Activated CD8-positive, alpha-beta memory T cell treated with anti-CD3 and anti-CD28 coated beads, Interleukin-2, amount 10 ng/mL, durations not matched to agents 7 days and 5 days (primary cell): ENCODE results near the gene MLLT10. TPM values are rescaled to one million over a fixed set of nuclear protein-coding genes. Genes with fewer than 3 reads are reported as not detected.
"Not testable (repeated sequence)": the region's sequence is repeated elsewhere in the genome, so short reads cannot be mapped to it uniquely, and the experiment has no call there.

Source experiments
- ATAC-seq: fragments of 150-1000 bp; cut with Tn5 transposase; one replicate; pipeline ENCODE4 v1.10.0; 2021; ENCODE audit warnings: moderate library complexity
- CTCF ChIA-PET: fragments of 350-600 bp; sonication (Branson Sonifier 250); formaldehyde crosslinking; loops from one replicate; lab custom pipeline; 2021; ENCODE audit warnings: antibody characterized with exemption; lab: Charles Lee
- DNase-seq: peaks from one replicate; pipeline ENCODE4 v3.0.0-alpha.2; 2020
- H3K27ac Mint-ChIP-seq: one replicate; pipeline ENCODE4 v1.8.0; 2021; ENCODE audit warnings: mild to moderate bottlenecking, mixed read lengths
- H3K27me3 Mint-ChIP-seq: one replicate; pipeline ENCODE4 v1.8.0; 2021; ENCODE audit warnings: mixed read lengths
- H3K36me3 Mint-ChIP-seq: one replicate; pipeline ENCODE4 v1.8.0; 2021; ENCODE audit warnings: mild to moderate bottlenecking, mixed read lengths
- H3K4me1 Mint-ChIP-seq: one replicate; pipeline ENCODE4 v1.8.0; 2021; ENCODE audit warnings: mixed read lengths
- H3K4me3 Mint-ChIP-seq: one replicate; pipeline ENCODE4 v1.8.0; 2021; ENCODE audit warnings: mild to moderate bottlenecking, moderate library complexity, mixed read lengths
- H3K9me3 Mint-ChIP-seq: one replicate; pipeline ENCODE4 v1.8.0; 2022; ENCODE audit warnings: low read depth, mixed read lengths
- total RNA-seq, 2 experiments: library from RNA; stranded (reverse); gene quantifications; one replicate each; pipeline ENCODE4 v1.2.3, GENCODE V29; 2021

MLLT10 gene
- total RNA-seq, 2 experiments from 2014 or later = 42.2 to 65.2 TPM

DNA sequence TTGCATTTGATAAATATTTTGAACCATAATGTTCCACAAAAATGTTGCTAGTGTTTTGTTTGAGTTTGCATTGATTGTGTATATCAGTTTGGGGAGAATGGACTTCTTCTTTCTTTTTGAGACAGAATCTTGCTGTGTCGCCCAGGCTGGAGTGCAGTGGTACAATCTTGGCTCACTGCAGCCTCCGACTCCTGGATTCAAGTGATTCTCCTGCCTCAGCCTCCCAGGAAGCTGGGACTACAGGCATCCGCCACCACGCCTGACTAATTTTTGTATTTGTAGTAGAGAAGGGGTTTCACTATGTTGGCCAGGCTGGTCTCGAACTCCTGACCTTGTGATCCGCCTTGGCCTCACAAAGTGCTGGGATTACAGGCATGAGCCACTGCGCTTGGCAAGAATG lies 25.0 kb downstream of the MLLT10 start:
- ATAC-seq, H3K27me3 Mint-ChIP-seq, H3K9me3 Mint-ChIP-seq, H3K4me1 Mint-ChIP-seq, CTCF ChIA-PET, H3K4me3 Mint-ChIP-seq, DNase-seq: not testable (repeated sequence)
- Mint-ChIP-seq H3K36me3 (peaks cover 49% of the 10 kb centered on the region), H3K27ac (peak overlapping the region; percentile 35)

DNA sequence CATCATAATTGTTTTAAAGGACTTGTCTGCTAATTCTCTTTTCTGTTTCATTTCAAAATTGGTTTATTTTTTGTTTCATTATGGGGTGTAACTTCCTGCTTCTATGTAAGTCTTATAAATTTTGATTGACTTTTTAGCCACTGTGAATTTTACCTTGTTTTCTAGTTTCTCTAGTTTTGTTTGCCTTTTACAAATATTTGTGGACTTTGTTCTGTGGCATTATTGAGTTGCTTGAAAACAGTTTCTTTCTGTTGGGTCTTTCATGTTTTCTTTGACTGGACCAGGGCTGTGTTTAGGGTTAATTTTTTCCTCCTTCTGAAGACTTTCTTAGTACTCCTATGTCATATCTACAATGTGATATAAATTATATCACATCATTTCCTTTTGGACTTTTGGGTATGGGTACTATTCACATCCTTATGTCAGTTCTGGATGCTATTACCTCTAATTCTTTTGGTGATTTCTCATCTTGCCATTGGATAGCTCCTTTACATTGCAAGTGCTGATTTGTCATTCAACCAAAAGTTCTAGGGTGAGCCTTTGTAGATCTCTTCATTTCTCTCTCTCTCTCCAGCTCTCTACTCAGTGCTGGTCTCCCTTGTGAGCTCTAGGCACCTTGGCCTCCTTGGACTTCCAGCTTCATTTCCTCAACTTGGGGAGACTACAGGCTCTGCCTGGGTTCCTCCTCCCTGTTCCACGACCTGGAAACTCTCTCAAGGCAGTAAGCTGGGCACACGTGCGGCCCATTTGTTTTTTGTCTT lies 36.9 kb downstream of the MLLT10 start:
- Mint-ChIP-seq H3K27me3 (no peaks in the 10 kb centered on the region), H3K4me3 (no peak overlapping the region), H3K36me3 (peaks cover 45% of the 10 kb centered on the region), H3K4me1 (peaks cover 35% of the 10 kb centered on the region), H3K27ac (peak overlapping the region; percentile 29), H3K9me3 (peaks cover 2% of the 10 kb centered on the region)
- ATAC-seq = no peak
- DNase-seq = no peak
- CTCF ChIA-PET = interaction anchor here (0.9 kb wide), 1 partner anchor 160 kb away, joined by 3 read pairs; no protein-coding TSS in a partner anchor

- H3K27ac Mint-ChIP-seq = no peak overlapping the region
- H3K4me1 Mint-ChIP-seq = peaks cover 31% of the 10 kb centered on the region
- H3K36me3 Mint-ChIP-seq = peaks cover 45% of the 10 kb centered on the region
- CTCF ChIA-PET = no interaction called here
- no peaks in the 10 kb centered on the region for H3K27me3 Mint-ChIP-seq
- no peak overlapping the region for H3K4me3 Mint-ChIP-seq
- H3K9me3 Mint-ChIP-seq = peaks cover 2% of the 10 kb centered on the region
- DNase-seq = no peak
- no peak for ATAC-seq
These were observed 38.5 kb downstream of the MLLT10 start for GRCh38 chr10:21572578-21572977.

DNA sequence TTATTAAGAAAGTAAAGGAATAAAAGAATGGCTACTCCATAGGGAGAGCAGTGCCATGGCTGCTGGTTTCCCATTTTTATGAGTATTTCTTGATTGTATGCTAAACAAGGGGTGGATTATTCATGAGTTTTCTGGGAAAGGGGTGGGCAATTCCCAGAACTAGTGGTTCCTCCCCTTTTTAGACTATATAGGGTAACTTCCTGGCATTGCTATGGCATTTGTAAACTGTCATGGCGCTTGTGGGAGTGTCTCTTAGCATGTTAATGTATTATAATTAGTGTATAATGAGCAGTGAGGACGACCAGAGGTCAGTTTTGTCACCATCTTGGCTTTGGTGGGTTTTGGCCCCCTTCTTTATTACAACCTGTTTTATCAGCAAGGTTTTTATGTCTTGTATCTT lies 40.5 kb downstream of the MLLT10 start:
- H3K4me3 Mint-ChIP-seq, ATAC-seq, H3K27me3 Mint-ChIP-seq, H3K9me3 Mint-ChIP-seq, H3K27ac Mint-ChIP-seq, DNase-seq: not testable (repeated sequence)
- H3K4me1 Mint-ChIP-seq = peaks cover 36% of the 10 kb centered on the region
- peaks cover 45% of the 10 kb centered on the region for H3K36me3 Mint-ChIP-seq
- CTCF ChIA-PET = interaction anchor here (1.3 kb wide), 1 partner anchor 13 kb away, joined by 3 read pairs; no protein-coding TSS in a partner anchor

DNA sequence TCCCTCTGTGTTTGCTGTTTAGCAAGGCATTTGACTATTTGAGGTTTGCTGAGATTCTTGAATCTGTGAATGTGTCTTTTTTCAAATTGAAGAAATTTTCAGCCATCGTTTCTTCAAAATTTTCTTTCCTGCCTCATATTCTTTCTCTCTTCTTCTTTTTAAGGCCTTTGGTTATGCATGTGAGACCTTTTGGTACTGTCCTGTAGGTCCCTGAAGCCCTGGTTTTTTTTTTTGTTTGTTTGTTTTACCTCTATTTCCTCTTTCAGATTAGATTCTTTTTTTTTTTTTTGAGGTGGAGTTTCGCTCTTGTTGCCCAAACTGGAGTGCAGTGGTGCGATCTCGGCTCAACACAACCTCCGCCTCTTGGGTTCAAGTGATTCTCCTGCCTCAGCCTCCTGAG lies 45.3 kb downstream of the MLLT10 start:
- no peak for ATAC-seq
- Mint-ChIP-seq H3K4me1 (peaks cover 22% of the 10 kb centered on the region), H3K27me3 (no peaks in the 10 kb centered on the region), H3K36me3 (peaks cover 40% of the 10 kb centered on the region), H3K4me3 (no peak overlapping the region), H3K9me3 (peaks cover 6% of the 10 kb centered on the region), H3K27ac (no peak overlapping the region)
- CTCF ChIA-PET = no interaction called here
- DNase-seq = no peak

- H3K9me3 Mint-ChIP-seq, H3K4me3 Mint-ChIP-seq, DNase-seq, H3K27me3 Mint-ChIP-seq, CTCF ChIA-PET: not testable (repeated sequence)
- Mint-ChIP-seq H3K4me1 (peaks cover 34% of the 10 kb centered on the region), H3K27ac (peak overlapping the region; percentile 35), H3K36me3 (peaks cover 36% of the 10 kb centered on the region)
- ATAC-seq = peak; percentile 66
These were observed 47.4 kb downstream of the MLLT10 start for GRCh38 chr10:21581421-21581834.

- Mint-ChIP-seq H3K4me1 (peaks cover 36% of the 10 kb centered on the region), H3K27ac (peak overlapping the region; percentile 70)
These were observed 51.0 kb downstream of the MLLT10 start for GRCh38 chr10:21584834-21585530.

DNA sequence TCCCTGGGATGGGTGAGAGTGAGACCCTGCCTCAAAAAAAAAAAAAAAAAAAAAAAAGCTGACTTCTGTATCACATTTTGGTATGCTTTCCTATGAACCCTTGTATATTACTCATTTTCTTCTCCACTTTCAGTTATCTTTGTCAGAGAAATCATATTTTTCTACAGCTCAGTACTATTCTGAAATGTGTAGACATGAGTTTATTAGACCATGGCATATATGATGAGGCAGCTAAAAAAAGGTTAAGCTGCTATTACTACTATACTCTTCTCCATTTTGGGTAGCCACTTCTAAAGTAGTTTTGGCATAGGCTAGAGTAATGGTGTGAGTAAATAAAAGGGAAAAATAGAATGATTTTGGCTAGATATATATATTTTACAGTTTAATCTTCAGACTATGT lies 53.4 kb downstream of the MLLT10 start:
- peaks cover 6% of the 10 kb centered on the region for H3K9me3 Mint-ChIP-seq
- CTCF ChIA-PET = interaction anchor here (1.1 kb wide), 1 partner anchor 12 kb away, joined by 3 read pairs; no protein-coding TSS in a partner anchor
- H3K4me3 Mint-ChIP-seq = no peak overlapping the region
- DNase-seq (no peak), ATAC-seq (no peak)
- peaks cover 45% of the 10 kb centered on the region for H3K36me3 Mint-ChIP-seq
- H3K27me3 Mint-ChIP-seq = no peaks in the 10 kb centered on the region
- peaks cover 28% of the 10 kb centered on the region for H3K4me1 Mint-ChIP-seq
- H3K27ac Mint-ChIP-seq = no peak overlapping the region

More at GRCh38 chr10:21584834-21585530, 51.0 kb downstream of the MLLT10 start:
- CTCF ChIA-PET = no interaction called here
- Mint-ChIP-seq H3K9me3 (peaks cover 6% of the 10 kb centered on the region), H3K36me3 (peaks cover 39% of the 10 kb centered on the region), H3K4me3 (peak overlapping the region; percentile 42), H3K27me3 (no peaks in the 10 kb centered on the region)
- DNase-seq (no peak), ATAC-seq (peak; percentile 10)

GRCh38 chr10:21588159-21588558 lies 54.1 kb downstream of the MLLT10 start:
- Mint-ChIP-seq H3K36me3 (peaks cover 46% of the 10 kb centered on the region), H3K4me1 (peaks cover 26% of the 10 kb centered on the region)
- CTCF ChIA-PET = interaction anchor here (1.0 to 1.1 kb wide), 2 partner anchors 13 to 28 kb away, joined by 3 to 4 read pairs; no protein-coding TSS in a partner anchor
- H3K27ac Mint-ChIP-seq, DNase-seq, H3K4me3 Mint-ChIP-seq, H3K27me3 Mint-ChIP-seq, H3K9me3 Mint-ChIP-seq, ATAC-seq: not testable (repeated sequence)

GRCh38 chr10:21593986-21594385 lies 60.0 kb downstream of the MLLT10 start:
- CTCF ChIA-PET = no interaction called here
- ATAC-seq (no peak), DNase-seq (no peak)
- H3K4me1 Mint-ChIP-seq = peaks cover 12% of the 10 kb centered on the region
- H3K27ac Mint-ChIP-seq = no peak overlapping the region
- no peaks in the 10 kb centered on the region for H3K27me3 Mint-ChIP-seq
- peaks cover 29% of the 10 kb centered on the region for H3K36me3 Mint-ChIP-seq
- H3K9me3 Mint-ChIP-seq = no peaks in the 10 kb centered on the region
- no peak overlapping the region for H3K4me3 Mint-ChIP-seq

DNA sequence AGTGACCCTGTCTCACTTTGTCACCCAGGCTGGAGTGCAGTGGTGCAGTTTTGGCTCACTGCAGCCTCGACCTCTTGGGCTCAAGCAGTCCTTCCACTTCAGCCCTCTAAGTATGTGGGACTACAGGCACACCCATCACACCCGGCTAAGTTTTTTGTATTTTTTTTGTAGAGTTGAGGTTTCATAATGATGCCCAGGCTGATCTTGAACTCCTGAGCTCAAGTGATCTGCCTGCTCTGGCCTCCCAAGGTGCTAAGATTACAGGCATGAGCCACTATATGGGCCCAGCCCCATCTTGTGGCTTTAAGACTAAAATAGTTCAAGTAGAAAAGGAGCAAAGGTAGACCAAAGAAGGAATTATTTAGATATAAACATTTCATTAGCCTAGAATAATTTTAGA lies 65.5 kb downstream of the MLLT10 start:
- H3K27ac Mint-ChIP-seq = no peak overlapping the region
- ATAC-seq = no peak
- CTCF ChIA-PET = no interaction called here
- no peak overlapping the region for H3K4me3 Mint-ChIP-seq
- H3K9me3 Mint-ChIP-seq = no peaks in the 10 kb centered on the region
- peaks cover 11% of the 10 kb centered on the region for H3K4me1 Mint-ChIP-seq
- DNase-seq = no peak
- peaks cover 13% of the 10 kb centered on the region for H3K36me3 Mint-ChIP-seq
- H3K27me3 Mint-ChIP-seq = no peaks in the 10 kb centered on the region

DNA sequence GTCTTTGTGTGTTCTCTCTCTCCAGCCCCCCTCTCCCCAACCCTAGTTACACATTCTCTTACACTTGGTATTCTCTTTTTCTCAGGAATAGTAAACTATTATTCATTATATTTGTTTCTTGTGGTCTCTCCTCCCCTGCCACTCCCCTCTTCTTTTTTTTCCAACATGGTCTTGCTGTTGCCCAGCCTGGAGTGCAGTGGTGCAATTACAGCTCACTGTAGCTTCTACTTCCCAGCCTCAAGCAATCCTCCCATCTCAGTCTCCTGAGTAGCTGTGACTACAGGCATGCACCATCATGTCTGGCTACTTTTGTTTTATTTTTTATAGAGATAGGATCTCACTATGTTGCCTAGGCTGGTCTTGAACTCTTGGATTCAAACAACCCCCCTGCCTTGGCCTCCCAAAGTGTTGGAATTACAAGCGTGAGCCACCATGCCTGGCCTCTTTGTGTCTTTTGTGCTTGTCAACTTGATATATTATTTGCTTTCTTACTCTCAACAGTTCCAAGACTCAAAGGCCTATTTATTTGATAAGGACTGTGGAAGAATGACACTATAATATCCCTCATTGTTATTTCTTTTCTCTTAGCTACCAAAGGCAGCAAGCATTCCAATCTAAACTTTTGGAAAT lies 66.9 kb downstream of the MLLT10 start:
- no peak for ATAC-seq
- CTCF ChIA-PET = interaction anchor here (1.1 kb wide), 1 partner anchor 23 kb away, joined by 3 read pairs; no protein-coding TSS in a partner anchor
- peaks cover 11% of the 10 kb centered on the region for H3K4me1 Mint-ChIP-seq

DNA sequence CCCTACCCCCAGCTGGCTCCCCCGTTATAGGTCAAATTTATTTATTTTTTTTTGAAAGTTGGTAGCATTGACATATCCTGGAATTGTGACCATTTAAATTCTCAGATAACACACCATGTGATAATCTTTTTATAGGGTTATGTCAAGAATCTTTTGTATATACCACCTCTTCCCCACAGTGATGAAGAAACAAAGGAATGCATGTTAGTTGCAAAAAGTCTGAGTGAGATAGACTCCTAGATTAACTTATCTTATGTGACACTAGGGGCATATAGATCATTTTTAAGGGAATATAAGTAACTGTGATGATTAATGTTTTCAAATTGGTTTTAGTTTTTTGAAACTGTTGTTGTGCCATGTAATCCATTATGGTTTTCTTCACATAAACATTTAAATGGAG lies 68.3 kb downstream of the MLLT10 start:
- Mint-ChIP-seq H3K36me3 (peaks cover 22% of the 10 kb centered on the region), H3K4me3 (no peak overlapping the region), H3K9me3 (no peaks in the 10 kb centered on the region), H3K4me1 (peaks cover 21% of the 10 kb centered on the region), H3K27me3 (no peaks in the 10 kb centered on the region), H3K27ac (no peak overlapping the region)
- CTCF ChIA-PET = no interaction called here
- no peak for DNase-seq
- no peak for ATAC-seq

More for the DNA sequence above, 66.9 kb downstream of the MLLT10 start:
- Mint-ChIP-seq H3K27me3 (no peaks in the 10 kb centered on the region), H3K4me3 (no peak overlapping the region), H3K27ac (no peak overlapping the region), H3K36me3 (peaks cover 15% of the 10 kb centered on the region), H3K9me3 (no peaks in the 10 kb centered on the region)
- DNase-seq = no peak
